DMS 273 (cell line): ENCODE measurements around the gene INSR.

Experiments
- DNase-seq: peaks from one replicate; lab custom pipeline; 2025; ENCODE audit not compliant: unreplicated experiment; lab: John Stamatoyannopoulos, UW

The INSR gene

GRCh38 chr19:7295912-7296536 lies 1.8 kb upstream of the INSR start:
- DNase-seq, result no peak

- peak; percentile 78 for DNase-seq
Observed at GRCh38 chr19:7294558-7295212, 471 bp upstream of the INSR start.

- DNase-seq, result peak; percentile 43
Observed at GRCh38 chr19:7292950-7293761, 1.1 kb downstream of the INSR start.

- no peak for DNase-seq
Observed at GRCh38 chr19:7292352-7292949, 1.8 kb downstream of the INSR start.

GRCh38 chr19:7288977-7289376 lies 5.2 kb downstream of the INSR start:
- DNase-seq, result no peak

- DNase-seq, result no peak
Observed at GRCh38 chr19:7288131-7288530, 6.1 kb downstream of the INSR start.

- DNase-seq, result no peak
Observed at GRCh38 chr19:7287722-7288121, 6.5 kb downstream of the INSR start.

GRCh38 chr19:7280940-7281666 lies 13.1 kb downstream of the INSR start:
- DNase-seq, result no peak

- DNase-seq, result no peak
Observed at GRCh38 chr19:7272856-7273578, 21.2 kb downstream of the INSR start.

- DNase-seq, result no peak
Observed at GRCh38 chr19:7268705-7269098, 25.5 kb downstream of the INSR start.

GRCh38 chr19:7267792-7268704 lies 26.2 kb downstream of the INSR start:
- DNase-seq, result no peak

GRCh38 chr19:7266832-7267231 lies 27.4 kb downstream of the INSR start:
- DNase-seq, result no peak

- no peak for DNase-seq
Observed at GRCh38 chr19:7265963-7266362, 28.3 kb downstream of the INSR start.

- DNase-seq, result no peak
Observed at GRCh38 chr19:7264858-7265257, 29.4 kb downstream of the INSR start.

- DNase-seq, result no peak
Observed at GRCh38 chr19:7263521-7263920, 30.7 kb downstream of the INSR start.

- DNase-seq, result no peak
Observed at GRCh38 chr19:7263066-7263465, 31.1 kb downstream of the INSR start.

GRCh38 chr19:7262470-7262869 lies 31.7 kb downstream of the INSR start:
- DNase-seq, result no peak

- no peak for DNase-seq
Observed at GRCh38 chr19:7260161-7260560, 34.1 kb downstream of the INSR start.

GRCh38 chr19:7258840-7259395 lies 35.3 kb downstream of the INSR start:
- no peak for DNase-seq
